H1 (cell line): ENCODE data around the gene RBBP5. TPM values are rescaled to one million over a fixed set of nuclear protein-coding genes. Genes with fewer than 3 reads are reported as not detected.

Experiments used
- HDAC6 ChIP-seq: IDR thresholded peaks from one replicate; pipeline ENCODE4 v1.7.1; 2012; ENCODE audit warnings: low read depth, mild to moderate bottlenecking, inconsistent platforms, low read length, moderate library complexity
- RFX5 ChIP-seq: IDR thresholded peaks from 2 replicates; pipeline ENCODE4 v1.6.1; 2011; ENCODE audit warnings: low read depth, low read length, improper control_type of control experiment, borderline replicate concordance
- polyA plus RNA-seq, 7 experiments: library from polyadenylated mRNA; depleted of rRNA in 3 of 7; stranded (reverse) in 5 of 7; unstranded in 2 of 7; fragments of >200 nt in 5 of 7; fragments of 200-250 nt in 2 of 7; gene quantifications; 1 replicate in 5 of 7; 2 replicates in 1 of 7; 4 replicates in 1 of 7; pipeline versions ENCODE4 v1.2.1 to v1.2.3, GENCODE V29; 2011 to 2013; ENCODE audit warnings: missing spikeins in 2 of 7, mixed read lengths in 2 of 7
- total RNA-seq: library from RNA; stranded (reverse); fragmentation: NEBNext Ultra II Directional; extraction: Animal tissue kit (Norgen Biotek cat#: 25700); gene quantifications from 2 replicates; pipeline ENCODE4 v1.2.1, GENCODE V29; 2021

The RBBP5 gene
- total and polyA plus RNA-seq, 2 of the 8 experiments (the other 6 are each of a cell fraction or from before 2014, with no cell fraction given) = 6.7 to 21.5 TPM

DNA sequence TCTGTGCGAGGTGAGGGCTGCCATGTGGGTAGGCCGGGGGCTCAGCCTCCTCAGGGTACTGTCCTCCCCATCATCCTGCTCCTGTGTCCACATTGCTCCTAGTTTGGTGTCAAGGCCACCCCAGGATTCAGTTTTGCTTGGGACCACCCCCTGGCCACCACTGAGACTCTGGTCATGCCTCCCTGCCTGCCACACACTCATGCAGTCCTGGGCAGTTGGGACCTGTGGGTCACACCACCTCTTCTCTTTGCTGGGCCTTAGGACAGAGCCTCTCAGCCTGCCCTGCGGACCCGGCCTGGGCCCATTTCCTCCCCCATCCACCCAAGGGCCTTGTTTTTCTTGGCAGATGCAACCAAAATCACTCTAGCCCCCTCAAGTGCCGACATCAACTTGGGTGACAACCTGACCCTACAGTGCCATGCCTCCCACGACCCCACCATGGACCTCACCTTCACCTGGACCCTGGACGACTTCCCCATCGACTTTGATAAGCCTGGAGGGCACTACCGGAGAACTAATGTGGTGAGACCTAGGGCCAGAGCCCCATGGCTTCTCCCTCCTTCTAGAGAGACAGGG lies 56.9 kb downstream of the RBBP5 start (continued):
- no peak for TF ChIP-seq HDAC6
- TF ChIP-seq RFX5 = no peak
- TF ChIP-seq, all 59 proteins: peak for 0
